Body of pancreas (tissue), 4 donors: ENCODE data around the gene ANKRD30A.

Experiments used
- POLR2A ChIP-seq, 3 donors: fragments of 450-650 bp; IDR thresholded peaks; one replicate each; pipeline ENCODE4 v1.6.1; 2016; ENCODE audit warnings: antibody characterized with exemption in 3 of 3, mild to moderate bottlenecking in 2 of 3
- TF ChIP-seq, protein P1 (sequence below), 7 experiments: fragments of 450-650 bp in 4 of 7; fragments of 200-600 bp in 3 of 7; sonication (generic) in 3 of 7; IDR thresholded peaks; one replicate each; pipeline ENCODE4 v1.5.1; 2016 to 2019; ENCODE audit warnings: antibody characterized with exemption in 7 of 7

GRCh38 chr10:37222046-37222445 lies 96.6 kb downstream of the ANKRD30A start:
- TF ChIP-seq, protein P1, sequence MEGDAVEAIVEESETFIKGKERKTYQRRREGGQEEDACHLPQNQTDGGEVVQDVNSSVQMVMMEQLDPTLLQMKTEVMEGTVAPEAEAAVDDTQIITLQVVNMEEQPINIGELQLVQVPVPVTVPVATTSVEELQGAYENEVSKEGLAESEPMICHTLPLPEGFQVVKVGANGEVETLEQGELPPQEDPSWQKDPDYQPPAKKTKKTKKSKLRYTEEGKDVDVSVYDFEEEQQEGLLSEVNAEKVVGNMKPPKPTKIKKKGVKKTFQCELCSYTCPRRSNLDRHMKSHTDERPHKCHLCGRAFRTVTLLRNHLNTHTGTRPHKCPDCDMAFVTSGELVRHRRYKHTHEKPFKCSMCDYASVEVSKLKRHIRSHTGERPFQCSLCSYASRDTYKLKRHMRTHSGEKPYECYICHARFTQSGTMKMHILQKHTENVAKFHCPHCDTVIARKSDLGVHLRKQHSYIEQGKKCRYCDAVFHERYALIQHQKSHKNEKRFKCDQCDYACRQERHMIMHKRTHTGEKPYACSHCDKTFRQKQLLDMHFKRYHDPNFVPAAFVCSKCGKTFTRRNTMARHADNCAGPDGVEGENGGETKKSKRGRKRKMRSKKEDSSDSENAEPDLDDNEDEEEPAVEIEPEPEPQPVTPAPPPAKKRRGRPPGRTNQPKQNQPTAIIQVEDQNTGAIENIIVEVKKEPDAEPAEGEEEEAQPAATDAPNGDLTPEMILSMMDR (IDR thresholded peaks at IDR 0.05): no peak
- no peak for TF ChIP-seq POLR2A (IDR thresholded peaks at IDR 0.05)
